B cell (primary cell): ENCODE data around the gene STPG4. TPM values are rescaled to one million over a fixed set of nuclear protein-coding genes. Genes with fewer than 3 reads are reported as not detected.

Experiments used
- ATAC-seq: fragments of 200-7000 bp; cut with Tn5 transposase; one replicate; pipeline ENCODE4 v1.10.0; 2021; ENCODE audit warnings: low read depth, mild to moderate bottlenecking, moderate number of reproducible peaks, moderate library complexity
- CTCF ChIA-PET: fragments of 350-600 bp; sonication (Branson Sonifier 250); formaldehyde crosslinking; loops from one replicate; lab custom pipeline; 2021; ENCODE audit warnings: antibody characterized with exemption, inconsistent platforms; lab: Charles Lee
- POLR2A ChIA-PET: fragments of 350-600 bp; sonication (Branson Sonifier 250); formaldehyde crosslinking; loops from one replicate; lab custom pipeline; 2021; ENCODE audit warnings: antibody characterized with exemption; lab: Charles Lee
- DNase-seq: peaks from one replicate; pipeline ENCODE4 v3.0.0; 2013
- H2AFZ ChIP-seq: 2 replicates; pipeline ENCODE4 v1.6.1; 2012; ENCODE audit warnings: mild to moderate bottlenecking, low read depth, low read length; ENCODE audit not compliant: insufficient read depth, poor library complexity, severe bottlenecking
- H3K27ac ChIP-seq, 2 donors: 1 replicate in 1 of 2; 2 replicates in 1 of 2; pipeline ENCODE4 v1.5.1; 2012 to 2013; ENCODE audit warnings: low read length in 2 of 2, mild to moderate bottlenecking in 2 of 2, moderate library complexity in 1 of 2
- H3K27me3 ChIP-seq, 4 experiments: fragments of 200-600 bp in 1 of 4; sonication (generic) in 1 of 4; replicated peaks in 1 of 4; 1 replicate in 2 of 4; 2 replicates in 2 of 4; pipeline versions ENCODE4 v1.6.1 to v1.7.0; 2013 to 2016; ENCODE audit warnings: low read length in 3 of 4, mild to moderate bottlenecking in 2 of 4, mixed read lengths in 1 of 4, moderate library complexity in 1 of 4; ENCODE audit not compliant: insufficient read depth in 4 of 4, control insufficient read depth in 3 of 4; ENCODE audit errors: control extremely low read depth in 1 of 4
- H3K36me3 ChIP-seq, 2 experiments: replicated peaks in 1 of 2; 1 replicate in 1 of 2; 2 replicates in 1 of 2; pipeline versions ENCODE4 v1.6.1 to v1.7.1; 2013; ENCODE audit warnings: low read length in 1 of 2; ENCODE audit not compliant: insufficient read depth in 2 of 2, control insufficient read depth in 1 of 2; ENCODE audit errors: control extremely low read depth in 1 of 2, extremely low read depth in 1 of 2
- H3K4me1 ChIP-seq, 2 donors: fragments of 200-600 bp in 1 of 2; sonication (generic) in 1 of 2; 1 replicate in 1 of 2; 2 replicates in 1 of 2; pipeline versions ENCODE4 v1.5.1 to v1.6.1; 2013 to 2017; ENCODE audit warnings: low read length in 2 of 2; ENCODE audit not compliant: control insufficient read depth in 2 of 2, insufficient read depth in 2 of 2
- H3K4me2 ChIP-seq: replicated peaks from 2 replicates; pipeline ENCODE3; 2012; ENCODE audit warnings: mild to moderate bottlenecking, low read depth, low read length; ENCODE audit not compliant: poor library complexity, severe bottlenecking
- H3K4me3 ChIP-seq, 5 experiments: fragments of 200-600 bp in 1 of 5; sonication (generic) in 1 of 5; 1 replicate in 3 of 5; 2 replicates in 2 of 5; pipeline versions ENCODE4 v1.5.1 to v1.7.0; 2011 to 2016; ENCODE audit warnings: low read length in 4 of 5, mild to moderate bottlenecking in 4 of 5, low read depth in 2 of 5, control low read depth in 1 of 5, moderate library complexity in 1 of 5; ENCODE audit not compliant: insufficient read depth in 1 of 5; ENCODE audit errors: control extremely low read depth in 1 of 5, extremely low read depth in 1 of 5
- H3K79me2 ChIP-seq: fragments of 200-600 bp; sonication (generic); one replicate; pipeline ENCODE4 v1.6.0; 2016; ENCODE audit warnings: low read length; ENCODE audit not compliant: control insufficient read depth, insufficient read depth
- H3K9ac ChIP-seq: fragments of 200-600 bp; sonication (generic); 2 replicates; pipeline ENCODE4 v1.6.1; 2017; ENCODE audit warnings: mild to moderate bottlenecking, low read length, moderate library complexity
- H3K9me3 ChIP-seq, 3 donors: one replicate each; pipeline versions ENCODE4 v1.6.1 to v1.7.1; 2013; ENCODE audit warnings: low read length in 2 of 3; ENCODE audit not compliant: control insufficient read depth in 2 of 3, insufficient read depth in 1 of 3; ENCODE audit errors: control extremely low read depth in 1 of 3
- H4K20me1 ChIP-seq: 2 replicates; pipeline ENCODE4 v1.6.0; 2012; ENCODE audit warnings: mild to moderate bottlenecking, low read length; ENCODE audit not compliant: insufficient read depth, control insufficient read depth, poor library complexity, severe bottlenecking
- H3K27ac Mint-ChIP-seq: one replicate; pipeline ENCODE4 v1.8.0; 2021; ENCODE audit warnings: mixed read lengths
- H3K27me3 Mint-ChIP-seq: one replicate; pipeline ENCODE4 v1.8.0; 2021; ENCODE audit warnings: mixed read lengths
- H3K4me1 Mint-ChIP-seq: one replicate; pipeline ENCODE4 v1.8.0; 2021; ENCODE audit warnings: mixed read lengths
- H3K4me3 Mint-ChIP-seq: one replicate; pipeline ENCODE4 v1.8.0; 2021; ENCODE audit warnings: mixed read lengths
- H3K9me3 Mint-ChIP-seq: one replicate; pipeline ENCODE4 v1.8.0; 2022; ENCODE audit warnings: mixed read lengths; ENCODE audit not compliant: insufficient read depth
- CTCF ChIP-seq: fragments of 200-600 bp; IDR thresholded peaks from one replicate; pipeline ENCODE4 v1.8.0; 2022; ENCODE audit warnings: antibody characterized with exemption, mild to moderate bottlenecking
- EZH2 ChIP-seq: IDR thresholded peaks from 2 replicates; pipeline ENCODE4 v1.6.1; 2012; ENCODE audit warnings: borderline replicate concordance, low read depth, mild to moderate bottlenecking, moderate library complexity, low read length; ENCODE audit not compliant: insufficient read depth, poor library complexity, severe bottlenecking
- WGBS: methylation state at CpG from one replicate; pipeline ENCODE4 v1.1.5; 2013; ENCODE audit warnings: missing lambda C conversion rate; ENCODE audit not compliant: insufficient coverage; 5-methylcytosine and 5-hydroxymethylcytosine counted together
- intact Hi-C: fragments of 100-400 bp; cut with micrococcal nuclease; formaldehyde crosslinking; loops from one replicate; pipeline ENCODE4 v1.10.0; 2022
- polyA plus RNA-seq: library from polyadenylated mRNA; depleted of rRNA; stranded (reverse); fragments of >200 nt; gene quantifications from 2 replicates; pipeline ENCODE4 v1.2.3, GENCODE V29; 2012
- total RNA-seq, 2 donors: library from RNA; stranded (reverse); fragments of 120-200 nt in 1 of 2; gene quantifications; 1 replicate in 1 of 2; 2 replicates in 1 of 2; pipeline versions ENCODE4 v1.2.3 to v1.2.4, GENCODE V29; 2013 to 2022

Gene STPG4
- total and polyA plus RNA-seq, 2 donors (not counting 1 experiment from before 2014, with no cell fraction given) = 0.31 to 0.79 TPM

- Mint-ChIP-seq H3K4me3 (no peak overlapping the region), H3K9me3 (no peaks in the 10 kb centered on the region), H3K27ac (no peak overlapping the region), H3K4me1 (peaks cover 21% of the 10 kb centered on the region), H3K27me3 (no peaks in the 10 kb centered on the region)
- Histone ChIP-seq H3K79me2 (no peaks in the 10 kb centered on the region), H4K20me1 (no peaks in the 10 kb centered on the region), H3K36me3 (no peaks in the 10 kb centered on the region), H3K9ac (no peak overlapping the region), H3K4me1 (peaks cover 25 to 28% of the 10 kb centered on the region in 2 donors), H3K27me3 (no peaks in the 10 kb centered on the region), H3K4me3 (no peak overlapping the region), H3K4me2 (peak overlapping the region; percentile 47), H2AFZ (no peak overlapping the region), H3K9me3 (no peaks in the 10 kb centered on the region), H3K27ac (no peak overlapping the region)
- CTCF ChIA-PET = no interaction called here
- intact Hi-C loops = no loop called here
- TF ChIP-seq CTCF (no peak), EZH2 (no peak)
- ATAC-seq = no peak
- DNase-seq = no peak
- WGBS = 41% methylated on average over 7 of the region's 17 CpGs
- POLR2A ChIA-PET = no interaction called here
Observed at GRCh38 chr2:47083886-47084687, 71.0 kb downstream of the STPG4 start.

- H3K36me3 ChIP-seq = no peaks in the 10 kb centered on the region
- H3K79me2 ChIP-seq = no peaks in the 10 kb centered on the region
- no peak overlapping the region for H3K4me3 ChIP-seq
- 94% methylated on average over 3 of the region's 3 CpGs for WGBS
- peaks cover 25 to 28% of the 10 kb centered on the region in 2 donors for H3K4me1 ChIP-seq
- DNase-seq = no peak
- Mint-ChIP-seq H3K27ac (no peak overlapping the region), H3K9me3 (no peaks in the 10 kb centered on the region), H3K4me3 (no peak overlapping the region), H3K4me1 (peaks cover 25% of the 10 kb centered on the region), H3K27me3 (no peaks in the 10 kb centered on the region)
- ChIA-PET POLR2A (no interaction called here), CTCF (no interaction called here)
- no peak overlapping the region for H3K9ac ChIP-seq
- H3K4me2 ChIP-seq = peak overlapping the region; percentile 47
- no peak for ATAC-seq
- intact Hi-C loops = no loop called here
- no peak overlapping the region for H2AFZ ChIP-seq
- no peak overlapping the region for H3K27ac ChIP-seq
- no peaks in the 10 kb centered on the region for H4K20me1 ChIP-seq
- no peaks in the 10 kb centered on the region for H3K9me3 ChIP-seq
- no peak for TF ChIP-seq EZH2
- no peak for TF ChIP-seq CTCF
- no peaks in the 10 kb centered on the region for H3K27me3 ChIP-seq
Observed at GRCh38 chr2:47083485-47083884, 71.6 kb downstream of the STPG4 start.
